Measurements from ENCODE around the gene HSPBAP1.
"Not testable (repeated sequence)": the region's sequence is repeated elsewhere in the genome, so short reads cannot be mapped to it uniquely, and the experiment has no call there.

HSPBAP1 gene

GRCh38 chr3:122732682-122733525 lies 60.7 kb downstream of the HSPBAP1 start:
- not testable (repeated sequence) for DNase-seq

GRCh38 chr3:122730240-122730639 lies 63.4 kb downstream of the HSPBAP1 start:
- no peak for DNase-seq

- no peak for DNase-seq
Measured at GRCh38 chr3:122728756-122729514, 64.7 kb downstream of the HSPBAP1 start.

GRCh38 chr3:122728186-122728585 lies 65.4 kb downstream of the HSPBAP1 start:
- no peak for DNase-seq

- no peak for DNase-seq
Measured at GRCh38 chr3:122727766-122728165, 65.9 kb downstream of the HSPBAP1 start.

GRCh38 chr3:122727294-122727693 lies 66.3 kb downstream of the HSPBAP1 start:
- DNase-seq = no peak

- DNase-seq = no peak
Measured at GRCh38 chr3:122725106-122725505, 68.5 kb downstream of the HSPBAP1 start.

GRCh38 chr3:122719273-122719921 lies 74.2 kb downstream of the HSPBAP1 start:
- DNase-seq = no peak

GRCh38 chr3:122716667-122717066 lies 77.0 kb downstream of the HSPBAP1 start:
- no peak for DNase-seq

GRCh38 chr3:122714273-122714672 lies 79.4 kb downstream of the HSPBAP1 start:
- no peak for DNase-seq

GRCh38 chr3:122710616-122711251 lies 82.9 kb downstream of the HSPBAP1 start:
- DNase-seq = not testable (repeated sequence)

- DNase-seq = no peak
Measured at GRCh38 chr3:122705379-122705778, 88.3 kb downstream of the HSPBAP1 start.

GRCh38 chr3:122700193-122700592 lies 93.4 kb downstream of the HSPBAP1 start:
- no peak for DNase-seq

GRCh38 chr3:122697952-122698620 lies 95.5 kb downstream of the HSPBAP1 start:
- no peak for DNase-seq

- DNase-seq = no peak
Measured at GRCh38 chr3:122695927-122696561, 97.6 kb downstream of the HSPBAP1 start.

- DNase-seq = no peak
Measured at GRCh38 chr3:122694966-122695365, 98.7 kb downstream of the HSPBAP1 start.

GRCh38 chr3:122692674-122693073 lies 101.0 kb downstream of the HSPBAP1 start:
- no peak for DNase-seq

- DNase-seq = no peak
Measured at GRCh38 chr3:122691195-122691594, 102.4 kb downstream of the HSPBAP1 start.

- DNase-seq = no peak
Measured at GRCh38 chr3:122690096-122690495, 103.5 kb downstream of the HSPBAP1 start.

Data from KG1 (cell line).